Fibroblast of the aortic adventitia (primary cell): ENCODE measurements around the gene TREML1. TPM values are rescaled to one million over a fixed set of nuclear protein-coding genes. Genes with fewer than 3 reads are reported as not detected.

Experiments used
- DNase-seq: peaks from one replicate; pipeline ENCODE4 v3.0.0-alpha.2; 2010; ENCODE audit warnings: low read depth
- H3K4me3 ChIP-seq: 2 replicates; pipeline ENCODE4 v1.5.1; 2011; ENCODE audit warnings: low read depth, mild to moderate bottlenecking, control low read depth, low read length, moderate library complexity
- CTCF ChIP-seq: IDR thresholded peaks from 2 replicates; pipeline ENCODE4 v1.5.1; 2011; ENCODE audit warnings: mild to moderate bottlenecking, low read length, control low read depth, inconsistent platforms; ENCODE audit not compliant: insufficient read depth
- total RNA-seq: library from RNA; depleted of rRNA; stranded (reverse); fragments of >200 nt; gene quantifications from 2 replicates; pipeline ENCODE4 v1.2.3, GENCODE V29; 2012; ENCODE audit warnings: low replicate concordance

Gene TREML1
- total RNA-seq, 1 donor: not detected

GRCh38 chr6:41153451-41153850 is 696 bp downstream of the TREML1 start:
- TF ChIP-seq CTCF: no peak
- no peak for DNase-seq
- H3K4me3 ChIP-seq: no peak overlapping the region

GRCh38 chr6:41150671-41151070 is 3.5 kb downstream of the TREML1 start:
- no peak overlapping the region for H3K4me3 ChIP-seq
- DNase-seq: no peak
- TF ChIP-seq CTCF: no peak

- TF ChIP-seq CTCF: no peak
- DNase-seq: no peak
These were observed 6.2 kb downstream of the TREML1 start for GRCh38 chr6:41147917-41148316.

GRCh38 chr6:41136911-41137310 is 17.2 kb downstream of the TREML1 start:
- no peak for DNase-seq
- no peak overlapping the region for H3K4me3 ChIP-seq
- TF ChIP-seq CTCF: no peak

More at GRCh38 chr6:41147917-41148316, 6.2 kb downstream of the TREML1 start:
- H3K4me3 ChIP-seq: no peak overlapping the region

GRCh38 chr6:41135062-41135832 is 18.9 kb downstream of the TREML1 start:
- H3K4me3 ChIP-seq: no peak overlapping the region
- no peak for DNase-seq
- no peak for TF ChIP-seq CTCF

- no peak overlapping the region for H3K4me3 ChIP-seq
- no peak for TF ChIP-seq CTCF
- DNase-seq: no peak
These were observed 21.9 kb downstream of the TREML1 start for GRCh38 chr6:41132254-41132653.

GRCh38 chr6:41125282-41125681 is 28.9 kb downstream of the TREML1 start:
- no peak for TF ChIP-seq CTCF
- no peak overlapping the region for H3K4me3 ChIP-seq
- no peak for DNase-seq
